B cell (primary cell): Measurements from ENCODE around the gene EPB41L2. TPM values are rescaled to one million over a fixed set of nuclear protein-coding genes. Genes with fewer than 3 reads are reported as not detected.

Source experiments
- ATAC-seq: fragments of 200-7000 bp; cut with Tn5 transposase; one replicate; pipeline ENCODE4 v1.10.0; 2021; ENCODE audit warnings: low read depth, mild to moderate bottlenecking, moderate number of reproducible peaks, moderate library complexity
- CTCF ChIA-PET: fragments of 350-600 bp; sonication (Branson Sonifier 250); formaldehyde crosslinking; loops from one replicate; lab custom pipeline; 2021; ENCODE audit warnings: antibody characterized with exemption, inconsistent platforms; lab: Charles Lee
- POLR2A ChIA-PET: fragments of 350-600 bp; sonication (Branson Sonifier 250); formaldehyde crosslinking; loops from one replicate; lab custom pipeline; 2021; ENCODE audit warnings: antibody characterized with exemption; lab: Charles Lee
- DNase-seq: peaks from one replicate; pipeline ENCODE4 v3.0.0; 2013
- H2AFZ ChIP-seq: 2 replicates; pipeline ENCODE4 v1.6.1; 2012; ENCODE audit warnings: mild to moderate bottlenecking, low read depth, low read length; ENCODE audit not compliant: insufficient read depth, poor library complexity, severe bottlenecking
- H3K27ac ChIP-seq, 2 donors: 1 replicate in 1 of 2; 2 replicates in 1 of 2; pipeline ENCODE4 v1.5.1; 2012 to 2013; ENCODE audit warnings: low read length in 2 of 2, mild to moderate bottlenecking in 2 of 2, moderate library complexity in 1 of 2
- H3K27me3 ChIP-seq, 4 experiments: fragments of 200-600 bp in 1 of 4; sonication (generic) in 1 of 4; replicated peaks in 1 of 4; 1 replicate in 2 of 4; 2 replicates in 2 of 4; pipeline versions ENCODE4 v1.6.1 to v1.7.0; 2013 to 2016; ENCODE audit warnings: low read length in 3 of 4, mild to moderate bottlenecking in 2 of 4, mixed read lengths in 1 of 4, moderate library complexity in 1 of 4; ENCODE audit not compliant: insufficient read depth in 4 of 4, control insufficient read depth in 3 of 4; ENCODE audit errors: control extremely low read depth in 1 of 4
- H3K36me3 ChIP-seq, 2 experiments: replicated peaks in 1 of 2; 1 replicate in 1 of 2; 2 replicates in 1 of 2; pipeline versions ENCODE4 v1.6.1 to v1.7.1; 2013; ENCODE audit warnings: low read length in 1 of 2; ENCODE audit not compliant: insufficient read depth in 2 of 2, control insufficient read depth in 1 of 2; ENCODE audit errors: control extremely low read depth in 1 of 2, extremely low read depth in 1 of 2
- H3K4me1 ChIP-seq, 2 donors: fragments of 200-600 bp in 1 of 2; sonication (generic) in 1 of 2; 1 replicate in 1 of 2; 2 replicates in 1 of 2; pipeline versions ENCODE4 v1.5.1 to v1.6.1; 2013 to 2017; ENCODE audit warnings: low read length in 2 of 2; ENCODE audit not compliant: control insufficient read depth in 2 of 2, insufficient read depth in 2 of 2
- H3K4me2 ChIP-seq: replicated peaks from 2 replicates; pipeline ENCODE3; 2012; ENCODE audit warnings: mild to moderate bottlenecking, low read depth, low read length; ENCODE audit not compliant: poor library complexity, severe bottlenecking
- H3K4me3 ChIP-seq, 5 experiments: fragments of 200-600 bp in 1 of 5; sonication (generic) in 1 of 5; 1 replicate in 3 of 5; 2 replicates in 2 of 5; pipeline versions ENCODE4 v1.5.1 to v1.7.0; 2011 to 2016; ENCODE audit warnings: low read length in 4 of 5, mild to moderate bottlenecking in 4 of 5, low read depth in 2 of 5, control low read depth in 1 of 5, moderate library complexity in 1 of 5; ENCODE audit not compliant: insufficient read depth in 1 of 5; ENCODE audit errors: control extremely low read depth in 1 of 5, extremely low read depth in 1 of 5
- H3K79me2 ChIP-seq: fragments of 200-600 bp; sonication (generic); one replicate; pipeline ENCODE4 v1.6.0; 2016; ENCODE audit warnings: low read length; ENCODE audit not compliant: control insufficient read depth, insufficient read depth
- H3K9ac ChIP-seq: fragments of 200-600 bp; sonication (generic); 2 replicates; pipeline ENCODE4 v1.6.1; 2017; ENCODE audit warnings: mild to moderate bottlenecking, low read length, moderate library complexity
- H3K9me3 ChIP-seq, 3 donors: one replicate each; pipeline versions ENCODE4 v1.6.1 to v1.7.1; 2013; ENCODE audit warnings: low read length in 2 of 3; ENCODE audit not compliant: control insufficient read depth in 2 of 3, insufficient read depth in 1 of 3; ENCODE audit errors: control extremely low read depth in 1 of 3
- H4K20me1 ChIP-seq: 2 replicates; pipeline ENCODE4 v1.6.0; 2012; ENCODE audit warnings: mild to moderate bottlenecking, low read length; ENCODE audit not compliant: insufficient read depth, control insufficient read depth, poor library complexity, severe bottlenecking
- H3K27ac Mint-ChIP-seq: one replicate; pipeline ENCODE4 v1.8.0; 2021; ENCODE audit warnings: mixed read lengths
- H3K27me3 Mint-ChIP-seq: one replicate; pipeline ENCODE4 v1.8.0; 2021; ENCODE audit warnings: mixed read lengths
- H3K4me1 Mint-ChIP-seq: one replicate; pipeline ENCODE4 v1.8.0; 2021; ENCODE audit warnings: mixed read lengths
- H3K4me3 Mint-ChIP-seq: one replicate; pipeline ENCODE4 v1.8.0; 2021; ENCODE audit warnings: mixed read lengths
- H3K9me3 Mint-ChIP-seq: one replicate; pipeline ENCODE4 v1.8.0; 2022; ENCODE audit warnings: mixed read lengths; ENCODE audit not compliant: insufficient read depth
- EZH2 ChIP-seq: IDR thresholded peaks from 2 replicates; pipeline ENCODE4 v1.6.1; 2012; ENCODE audit warnings: borderline replicate concordance, low read depth, mild to moderate bottlenecking, moderate library complexity, low read length; ENCODE audit not compliant: insufficient read depth, poor library complexity, severe bottlenecking
- WGBS: methylation state at CpG from one replicate; pipeline ENCODE4 v1.1.5; 2013; ENCODE audit warnings: missing lambda C conversion rate; ENCODE audit not compliant: insufficient coverage; 5-methylcytosine and 5-hydroxymethylcytosine counted together
- intact Hi-C: fragments of 100-400 bp; cut with micrococcal nuclease; formaldehyde crosslinking; loops from one replicate; pipeline ENCODE4 v1.10.0; 2022
- polyA plus RNA-seq: library from polyadenylated mRNA; depleted of rRNA; stranded (reverse); fragments of >200 nt; gene quantifications from 2 replicates; pipeline ENCODE4 v1.2.3, GENCODE V29; 2012
- total RNA-seq, 2 donors: library from RNA; stranded (reverse); fragments of 120-200 nt in 1 of 2; gene quantifications; 1 replicate in 1 of 2; 2 replicates in 1 of 2; pipeline versions ENCODE4 v1.2.3 to v1.2.4, GENCODE V29; 2013 to 2022
- TF ChIP-seq, protein P1 (sequence below): fragments of 200-600 bp; IDR thresholded peaks from one replicate; pipeline ENCODE4 v1.8.0; 2022; ENCODE audit warnings: antibody characterized with exemption, mild to moderate bottlenecking

EPB41L2 gene
- total and polyA plus RNA-seq, 2 donors (not counting 1 experiment from before 2014, with no cell fraction given): 17.8 to 61.0 TPM

DNA sequence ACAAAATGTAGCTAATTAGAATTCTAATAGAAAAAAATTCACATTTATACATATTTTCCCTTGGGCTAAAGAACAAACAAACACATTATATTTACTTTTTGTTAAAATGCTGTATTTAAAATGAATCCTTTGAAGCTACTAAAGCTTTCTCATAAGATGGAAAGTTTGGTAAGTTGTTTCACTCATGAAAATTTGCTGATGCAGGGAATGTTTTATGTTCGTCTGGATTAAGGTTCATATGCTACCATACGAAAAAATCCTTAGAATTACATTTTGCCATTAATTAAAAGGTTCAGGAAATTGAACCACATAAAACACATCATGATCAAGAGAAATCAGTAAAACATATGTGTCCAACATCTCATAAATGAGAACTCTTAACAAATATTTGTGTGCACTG is 173.6 kb downstream of the EPB41L2 start:
- ATAC-seq (no peak), DNase-seq (no peak)
- no peaks in the 10 kb centered on the region for H3K79me2 ChIP-seq
- no peak overlapping the region for H2AFZ ChIP-seq
- H3K4me3 ChIP-seq: no peak overlapping the region
- no peaks in the 10 kb centered on the region for H3K9me3 ChIP-seq
- no peaks in the 10 kb centered on the region for H4K20me1 ChIP-seq
- TF ChIP-seq, protein P1, sequence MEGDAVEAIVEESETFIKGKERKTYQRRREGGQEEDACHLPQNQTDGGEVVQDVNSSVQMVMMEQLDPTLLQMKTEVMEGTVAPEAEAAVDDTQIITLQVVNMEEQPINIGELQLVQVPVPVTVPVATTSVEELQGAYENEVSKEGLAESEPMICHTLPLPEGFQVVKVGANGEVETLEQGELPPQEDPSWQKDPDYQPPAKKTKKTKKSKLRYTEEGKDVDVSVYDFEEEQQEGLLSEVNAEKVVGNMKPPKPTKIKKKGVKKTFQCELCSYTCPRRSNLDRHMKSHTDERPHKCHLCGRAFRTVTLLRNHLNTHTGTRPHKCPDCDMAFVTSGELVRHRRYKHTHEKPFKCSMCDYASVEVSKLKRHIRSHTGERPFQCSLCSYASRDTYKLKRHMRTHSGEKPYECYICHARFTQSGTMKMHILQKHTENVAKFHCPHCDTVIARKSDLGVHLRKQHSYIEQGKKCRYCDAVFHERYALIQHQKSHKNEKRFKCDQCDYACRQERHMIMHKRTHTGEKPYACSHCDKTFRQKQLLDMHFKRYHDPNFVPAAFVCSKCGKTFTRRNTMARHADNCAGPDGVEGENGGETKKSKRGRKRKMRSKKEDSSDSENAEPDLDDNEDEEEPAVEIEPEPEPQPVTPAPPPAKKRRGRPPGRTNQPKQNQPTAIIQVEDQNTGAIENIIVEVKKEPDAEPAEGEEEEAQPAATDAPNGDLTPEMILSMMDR: no peak
- no peak for TF ChIP-seq EZH2
- Mint-ChIP-seq H3K9me3 (no peaks in the 10 kb centered on the region), H3K4me1 (peaks cover 11% of the 10 kb centered on the region), H3K27ac (no peak overlapping the region), H3K27me3 (no peaks in the 10 kb centered on the region), H3K4me3 (no peak overlapping the region)
- H3K9ac ChIP-seq: no peak overlapping the region
- H3K4me1 ChIP-seq: peaks cover 5 to 7% of the 10 kb centered on the region in 2 donors
- H3K27me3 ChIP-seq: no peaks in the 10 kb centered on the region
- ChIA-PET POLR2A (no interaction called here), CTCF (interaction anchor here (0.7 to 7.2 kb wide), 3 partner anchors 227 to 1025 kb away, joined by 3 to 61 read pairs (median 3); no protein-coding TSS in a partner anchor)
- H3K27ac ChIP-seq: no peak overlapping the region
- intact Hi-C loops: no loop called here
- no CpG with 5 or more reads among the region's 2 CpGs for WGBS
- peaks cover 4 to 10% of the 10 kb centered on the region in 2 experiments for H3K36me3 ChIP-seq
- no peak overlapping the region for H3K4me2 ChIP-seq

DNA sequence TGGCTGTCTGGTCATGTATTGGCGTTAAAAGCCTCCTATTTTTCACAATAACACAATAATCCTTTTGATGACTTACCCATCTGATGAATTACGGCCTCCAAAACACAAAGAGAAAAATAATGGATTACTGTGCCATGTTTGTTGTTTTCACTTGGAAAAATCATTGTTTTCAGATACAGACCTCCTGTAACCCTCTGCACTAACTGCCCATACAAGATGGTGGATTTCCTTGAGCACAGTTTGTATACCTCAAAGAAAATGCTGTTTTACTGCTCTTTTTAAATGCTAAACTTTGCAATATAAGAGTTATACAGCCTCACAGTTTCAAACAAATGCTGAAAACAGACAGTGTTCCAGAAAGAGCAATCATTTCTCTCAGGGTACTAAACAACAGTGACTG is 174.8 kb downstream of the EPB41L2 start:
- POLR2A ChIA-PET: no interaction called here
- H3K27ac Mint-ChIP-seq: no peak overlapping the region
- Histone ChIP-seq H3K4me2 (no peak overlapping the region), H3K4me3 (no peak overlapping the region), H3K36me3 (peaks cover 0 to 11% of the 10 kb centered on the region in 2 experiments), H3K9me3 (no peaks in the 10 kb centered on the region), H4K20me1 (no peaks in the 10 kb centered on the region), H2AFZ (no peak overlapping the region), H3K9ac (no peak overlapping the region), H3K79me2 (no peaks in the 10 kb centered on the region), H3K27ac (no peak overlapping the region), H3K4me1 (peaks cover under 1 to 2% of the 10 kb centered on the region in 2 donors), H3K27me3 (no peaks in the 10 kb centered on the region)
- intact Hi-C loops: no loop called here
- TF ChIP-seq EZH2: no peak
- TF ChIP-seq, protein P1: no peak
- H3K4me1 Mint-ChIP-seq: peaks cover 4% of the 10 kb centered on the region
- no peaks in the 10 kb centered on the region for H3K9me3 Mint-ChIP-seq
- no peaks in the 10 kb centered on the region for H3K27me3 Mint-ChIP-seq
- WGBS: no CpG with 5 or more reads among the region's 2 CpGs
- CTCF ChIA-PET: interaction anchor here (3.8 to 7.3 kb wide), 3 partner anchors 16 to 646 kb away, joined by 33 to 316 read pairs (median 79); no protein-coding TSS in a partner anchor
- DNase-seq (no peak), ATAC-seq (no peak)
- no peak overlapping the region for H3K4me3 Mint-ChIP-seq
